DOHH2 (cell line): ENCODE data around the gene SMG5.

ENCODE experiments used
- H3F3A ChIP-seq: fragments of 200-600 bp; sonication (generic), shearing (Covaris generic); 2 replicates; pipeline ENCODE4 v1.6.0; 2016; ENCODE audit warnings: antibody characterized with exemption, mild to moderate bottlenecking; ENCODE audit not compliant: control insufficient read depth, insufficient read depth
- H3K27ac ChIP-seq: fragments of 200-600 bp; sonication (generic); 2 replicates; pipeline ENCODE4 v1.5.1; 2014; ENCODE audit warnings: low read depth, mild to moderate bottlenecking, low read length, moderate library complexity
- H3K27me3 ChIP-seq: fragments of 200-600 bp; sonication (generic); 2 replicates; pipeline ENCODE4 v1.6.1; 2014; ENCODE audit warnings: mild to moderate bottlenecking, low read length, mixed read lengths; ENCODE audit not compliant: control insufficient read depth
- H3K36me3 ChIP-seq: fragments of 200-600 bp; sonication (generic); 2 replicates; pipeline ENCODE4 v1.6.1; 2014; ENCODE audit warnings: mild to moderate bottlenecking, low read length, moderate library complexity, mixed read lengths; ENCODE audit not compliant: control insufficient read depth
- H3K4me1 ChIP-seq: fragments of 200-600 bp; sonication (generic); 2 replicates; pipeline ENCODE4 v1.6.1; 2014; ENCODE audit warnings: mild to moderate bottlenecking, low read length, mixed read lengths; ENCODE audit not compliant: control insufficient read depth
- H3K4me2 ChIP-seq: fragments of 200-600 bp; sonication (generic); 2 replicates; pipeline ENCODE4 v1.6.0; 2014; ENCODE audit warnings: mild to moderate bottlenecking, low read length, moderate library complexity
- H3K4me3 ChIP-seq: fragments of 200-600 bp; sonication (generic); 2 replicates; pipeline ENCODE4 v1.5.1; 2014; ENCODE audit warnings: mild to moderate bottlenecking, low read length, mixed read lengths
- H3K79me2 ChIP-seq: fragments of 200-600 bp; sonication (generic); 2 replicates; pipeline ENCODE4 v1.6.1; 2014; ENCODE audit warnings: mild to moderate bottlenecking, low read length, mixed read lengths; ENCODE audit not compliant: control insufficient read depth
- H3K9me2 ChIP-seq: fragments of 200-600 bp; sonication (generic); replicated peaks from 2 replicates; pipeline ENCODE4 v1.6.1; 2014; ENCODE audit warnings: mild to moderate bottlenecking, low read length, mixed read lengths; ENCODE audit not compliant: control insufficient read depth
- H3K9me3 ChIP-seq: fragments of 200-600 bp; sonication (generic); 2 replicates; pipeline ENCODE4 v1.6.1; 2014; ENCODE audit warnings: antibody characterized with exemption, low read length, mixed read lengths; ENCODE audit not compliant: control insufficient read depth, insufficient read depth
- H4K20me1 ChIP-seq: fragments of 200-600 bp; sonication (generic); 2 replicates; pipeline ENCODE4 v1.6.0; 2014; ENCODE audit warnings: low read depth, mild to moderate bottlenecking, antibody characterized with exemption, low read length, moderate library complexity; ENCODE audit not compliant: control insufficient read depth, insufficient read depth
- EZH2phosphoT487 ChIP-seq: fragments of 200-600 bp; sonication (generic); IDR thresholded peaks from 2 replicates; pipeline ENCODE4 v1.6.1; 2017; ENCODE audit warnings: borderline replicate concordance, mild to moderate bottlenecking, antibody characterized with exemption, low read length, moderate library complexity, mixed read lengths
- TF ChIP-seq, protein P1 (sequence below): fragments of 200-600 bp; sonication (generic); IDR thresholded peaks from one replicate; pipeline ENCODE4 v1.5.1; 2014; ENCODE audit warnings: antibody characterized with exemption, mild to moderate bottlenecking, low read depth, low read length; ENCODE audit not compliant: poor library complexity, severe bottlenecking

SMG5 gene

DNA sequence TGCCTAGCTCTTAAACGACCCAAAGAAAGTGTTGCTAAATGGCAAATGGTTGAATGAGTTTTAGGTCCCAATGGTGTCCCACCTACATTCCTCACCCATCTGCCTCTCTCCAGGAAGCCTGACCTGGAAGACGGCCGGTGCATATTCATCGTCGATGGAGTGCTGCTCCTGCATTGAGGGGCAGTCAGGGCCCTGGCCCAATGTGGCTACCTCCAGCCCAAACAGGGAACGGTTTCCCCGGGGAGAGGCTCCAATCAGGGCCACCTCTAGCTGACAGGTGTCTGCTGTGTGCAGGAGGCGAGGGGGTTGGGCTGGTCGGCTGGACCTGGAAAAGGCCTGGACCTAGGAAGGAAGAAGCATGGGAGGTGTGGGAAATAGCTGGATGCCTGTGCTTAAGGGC is 11.3 kb upstream of the SMG5 start:
- TF ChIP-seq, protein P1, sequence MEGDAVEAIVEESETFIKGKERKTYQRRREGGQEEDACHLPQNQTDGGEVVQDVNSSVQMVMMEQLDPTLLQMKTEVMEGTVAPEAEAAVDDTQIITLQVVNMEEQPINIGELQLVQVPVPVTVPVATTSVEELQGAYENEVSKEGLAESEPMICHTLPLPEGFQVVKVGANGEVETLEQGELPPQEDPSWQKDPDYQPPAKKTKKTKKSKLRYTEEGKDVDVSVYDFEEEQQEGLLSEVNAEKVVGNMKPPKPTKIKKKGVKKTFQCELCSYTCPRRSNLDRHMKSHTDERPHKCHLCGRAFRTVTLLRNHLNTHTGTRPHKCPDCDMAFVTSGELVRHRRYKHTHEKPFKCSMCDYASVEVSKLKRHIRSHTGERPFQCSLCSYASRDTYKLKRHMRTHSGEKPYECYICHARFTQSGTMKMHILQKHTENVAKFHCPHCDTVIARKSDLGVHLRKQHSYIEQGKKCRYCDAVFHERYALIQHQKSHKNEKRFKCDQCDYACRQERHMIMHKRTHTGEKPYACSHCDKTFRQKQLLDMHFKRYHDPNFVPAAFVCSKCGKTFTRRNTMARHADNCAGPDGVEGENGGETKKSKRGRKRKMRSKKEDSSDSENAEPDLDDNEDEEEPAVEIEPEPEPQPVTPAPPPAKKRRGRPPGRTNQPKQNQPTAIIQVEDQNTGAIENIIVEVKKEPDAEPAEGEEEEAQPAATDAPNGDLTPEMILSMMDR, result no peak
- no peak for TF ChIP-seq EZH2phosphoT487
- H3K36me3 ChIP-seq, result peaks cover 6% of the 10 kb centered on the region; the same call in 1 of the 2 replicates
- no peaks in the 10 kb centered on the region for H3K9me2 ChIP-seq
- H3K4me1 ChIP-seq, result no peaks in the 10 kb centered on the region; the same call in 1 of the 2 replicates
- H4K20me1 ChIP-seq, result no peaks in the 10 kb centered on the region
- no peaks in the 10 kb centered on the region for H3K9me3 ChIP-seq
- 0 out of 2 replicates have a peak, but pooled peaks cover 3% of the 10 kb centered on the region for H3F3A ChIP-seq
- H3K27me3 ChIP-seq, result no peaks in the 10 kb centered on the region
- H3K4me3 ChIP-seq, result no peak overlapping the region
- H3K79me2 ChIP-seq, result no peaks in the 10 kb centered on the region
- H3K27ac ChIP-seq, result no peak overlapping the region
- H3K4me2 ChIP-seq, result no peak overlapping the region

DNA sequence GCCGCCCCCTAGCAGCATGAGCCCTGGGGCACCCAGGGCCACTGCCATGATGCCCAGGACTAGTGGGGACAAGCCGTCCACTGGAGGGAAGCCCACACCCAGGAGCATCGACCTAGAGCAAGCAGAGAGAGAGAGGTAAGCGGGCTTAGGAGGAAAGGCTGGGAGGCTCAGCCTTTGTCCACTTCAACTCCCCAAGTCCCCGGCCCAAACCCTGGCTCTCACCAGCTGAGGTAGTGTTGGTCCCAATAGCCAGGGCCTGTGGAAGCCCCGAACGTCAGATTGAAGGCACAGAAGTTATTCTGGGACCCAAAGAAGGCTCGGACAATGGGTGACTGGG is 10.4 kb upstream of the SMG5 start:
- no peak overlapping the region for H3K27ac ChIP-seq

DNA sequence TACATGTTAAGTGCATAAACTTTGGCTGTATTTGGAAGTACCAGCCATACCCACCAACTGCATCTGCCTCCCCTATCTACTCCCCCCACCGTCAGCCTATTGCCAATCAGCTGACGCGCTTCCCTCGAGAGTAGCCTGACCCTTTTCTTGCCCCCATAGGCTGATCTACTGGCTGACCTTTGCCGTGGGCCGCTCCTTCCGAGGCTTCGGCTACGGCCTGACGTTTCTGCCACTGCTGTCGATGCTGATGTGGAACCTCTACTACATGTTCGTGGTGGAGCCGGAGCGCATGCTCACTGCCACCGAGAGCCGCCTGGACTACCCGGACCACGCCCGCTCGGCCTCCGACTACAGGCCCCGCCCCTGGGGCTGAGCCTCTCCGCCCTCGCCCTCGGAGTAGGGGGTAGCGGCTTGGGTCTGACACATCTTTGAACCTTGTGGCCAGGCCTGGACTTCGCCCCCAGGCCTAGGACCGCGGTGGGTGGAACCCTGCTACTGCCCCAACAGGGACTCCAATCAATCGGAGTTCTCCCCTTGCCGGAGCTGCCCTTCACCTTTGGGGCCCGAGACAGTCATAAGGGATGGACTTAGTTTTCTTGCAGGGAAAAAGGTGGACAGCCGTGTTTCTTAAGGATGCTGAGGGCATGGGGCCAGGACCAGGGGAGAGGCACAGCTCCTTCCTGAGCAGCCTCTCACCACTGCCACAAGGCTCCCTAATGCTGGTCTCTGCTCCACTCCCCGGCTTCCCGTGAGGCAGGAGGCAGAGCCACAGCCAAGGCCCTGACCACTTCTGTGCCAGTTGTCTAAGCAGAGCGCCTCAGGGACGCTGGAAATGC is 8.8 kb upstream of the SMG5 start:
- Histone ChIP-seq H3K36me3 (peaks cover 10% of the 10 kb centered on the region; the same call in 1 of the 2 replicates), H3K4me3 (no peak overlapping the region), H3K27me3 (no peaks in the 10 kb centered on the region), H3K4me1 (no peaks in the 10 kb centered on the region; the same call in 1 of the 2 replicates), H4K20me1 (no peaks in the 10 kb centered on the region), H3K27ac (no peak overlapping the region), H3F3A (0 out of 2 replicates have a peak, but pooled peaks cover 3% of the 10 kb centered on the region), H3K9me2 (no peaks in the 10 kb centered on the region), H3K9me3 (no peaks in the 10 kb centered on the region), H3K4me2 (no peak overlapping the region), H3K79me2 (no peaks in the 10 kb centered on the region)
- TF ChIP-seq, protein P1, result no peak
- TF ChIP-seq EZH2phosphoT487, result no peak

More for the DNA sequence above, 10.4 kb upstream of the SMG5 start:
- no peak overlapping the region for H3K4me2 ChIP-seq
- peaks cover 10% of the 10 kb centered on the region; the same call in 1 of the 2 replicates for H3K36me3 ChIP-seq
- no peaks in the 10 kb centered on the region for H3K79me2 ChIP-seq
- no peaks in the 10 kb centered on the region; the same call in 1 of the 2 replicates for H3K4me1 ChIP-seq
- H3K4me3 ChIP-seq, result no peak overlapping the region
- no peaks in the 10 kb centered on the region for H4K20me1 ChIP-seq
- H3K9me2 ChIP-seq, result no peaks in the 10 kb centered on the region
- H3F3A ChIP-seq, result 0 out of 2 replicates have a peak, but pooled peaks cover 3% of the 10 kb centered on the region
- no peaks in the 10 kb centered on the region for H3K9me3 ChIP-seq
- no peaks in the 10 kb centered on the region for H3K27me3 ChIP-seq
- TF ChIP-seq, protein P1, result no peak
- no peak for TF ChIP-seq EZH2phosphoT487
